GM21528 (cell line): Measurements from ENCODE around the gene SLIT2.

ENCODE experiments used
- ATAC-seq: cut with Tn5 transposase; IDR thresholded peaks from one replicate; pipeline ENCODE4 v1.9.1; 2021; ENCODE audit warnings: mild to moderate bottlenecking, moderate library complexity; ENCODE audit not compliant: unreplicated experiment, low FRiP score

Gene SLIT2

GRCh38 chr4:20251796-20252655, at the start of gene SLIT2:
SLIT2 (plus strand) TSS chr4:20251905; CDS start chr4:20253816, 1,911 bp downstream.
- ATAC-seq: peak; percentile 77

DNA sequence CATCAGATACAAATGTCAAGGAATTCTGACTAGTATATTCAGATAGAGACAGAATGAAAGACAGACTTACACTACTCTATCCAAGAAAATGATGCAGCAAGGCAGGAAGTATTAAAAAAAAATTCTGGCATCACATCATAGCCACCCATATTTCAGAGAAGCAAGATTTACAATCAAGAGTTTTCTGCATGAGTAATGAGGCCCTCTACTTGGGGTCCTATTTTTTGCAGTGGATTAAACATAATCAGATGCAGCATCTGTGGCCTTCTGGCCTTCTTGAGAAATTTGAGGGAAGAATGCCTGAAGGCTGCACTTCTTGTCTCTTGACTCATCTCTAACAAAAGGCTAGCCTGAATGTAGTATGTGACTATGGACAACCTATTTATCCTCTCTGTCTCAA, 48.2 kb upstream of the SLIT2 start:
- ATAC-seq: no peak

DNA sequence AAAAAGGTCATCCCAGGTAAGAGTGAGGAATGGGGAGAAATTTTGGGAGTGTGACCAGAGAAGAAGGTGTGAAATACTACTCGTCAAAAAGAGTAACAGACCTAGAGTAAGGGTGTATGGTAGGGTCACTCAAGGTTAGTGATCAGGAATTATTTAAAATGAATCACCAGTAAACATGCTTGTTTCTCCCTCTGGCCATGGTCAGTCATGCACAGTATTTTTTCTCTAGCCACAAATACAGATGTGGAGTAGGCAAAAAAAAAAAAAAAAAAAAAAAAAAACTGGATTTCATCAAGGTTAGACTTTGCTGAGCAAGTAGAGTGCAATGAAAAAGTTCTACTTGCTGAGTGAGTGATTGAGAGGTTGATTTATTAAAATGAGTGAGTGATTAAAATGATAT, 34.2 kb upstream of the SLIT2 start:
- no peak for ATAC-seq

DNA sequence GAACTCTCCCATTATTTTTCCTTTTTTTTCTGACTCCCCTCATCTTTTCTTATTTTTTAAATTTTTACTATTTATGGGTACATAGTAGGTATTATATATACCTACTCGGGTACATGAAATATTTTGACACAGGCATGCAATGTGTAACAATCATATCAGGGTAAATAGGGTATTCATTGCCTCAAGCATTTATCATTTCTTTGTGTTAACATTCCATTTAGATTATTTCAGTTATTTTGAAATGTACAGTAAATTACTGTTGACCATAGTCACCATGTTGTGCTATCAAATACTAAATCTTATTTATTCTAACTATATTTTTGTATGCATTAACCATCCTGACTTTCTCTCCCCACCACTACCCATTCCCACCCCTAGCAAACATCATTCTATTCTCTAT, 33.8 kb upstream of the SLIT2 start:
- ATAC-seq: no peak

- ATAC-seq: no peak
Measured at GRCh38 chr4:20219521-20219920, 32.2 kb upstream of the SLIT2 start.

- no peak for ATAC-seq
Measured at GRCh38 chr4:20237894-20238537, 13.7 kb upstream of the SLIT2 start.

GRCh38 chr4:20248155-20248558, 3.5 kb upstream of the SLIT2 start:
- no peak for ATAC-seq

DNA sequence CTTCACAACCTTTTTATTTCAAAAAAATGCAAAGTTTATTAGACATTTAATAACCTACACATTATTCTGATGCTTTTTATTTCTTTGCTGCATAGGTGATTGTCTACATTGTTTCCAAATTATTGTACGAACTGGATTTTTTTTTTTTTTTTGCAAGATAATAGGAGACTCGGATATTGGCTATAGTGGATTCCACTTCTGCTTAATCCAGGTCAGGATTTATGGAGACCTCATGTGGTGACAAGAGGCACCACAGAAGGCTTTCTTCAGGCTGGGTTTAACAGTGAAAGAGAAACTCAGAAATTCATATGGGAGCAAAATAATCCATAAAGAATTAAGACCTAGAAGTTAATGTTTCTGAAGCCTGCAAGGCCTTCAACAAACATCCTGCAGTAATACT, 2.4 kb upstream of the SLIT2 start:
- ATAC-seq: no peak

GRCh38 chr4:20251031-20251795, 492 bp upstream of the SLIT2 start:
- no peak for ATAC-seq

- ATAC-seq: no peak
Measured at GRCh38 chr4:20252656-20253282, 1.1 kb downstream of the SLIT2 start.

DNA sequence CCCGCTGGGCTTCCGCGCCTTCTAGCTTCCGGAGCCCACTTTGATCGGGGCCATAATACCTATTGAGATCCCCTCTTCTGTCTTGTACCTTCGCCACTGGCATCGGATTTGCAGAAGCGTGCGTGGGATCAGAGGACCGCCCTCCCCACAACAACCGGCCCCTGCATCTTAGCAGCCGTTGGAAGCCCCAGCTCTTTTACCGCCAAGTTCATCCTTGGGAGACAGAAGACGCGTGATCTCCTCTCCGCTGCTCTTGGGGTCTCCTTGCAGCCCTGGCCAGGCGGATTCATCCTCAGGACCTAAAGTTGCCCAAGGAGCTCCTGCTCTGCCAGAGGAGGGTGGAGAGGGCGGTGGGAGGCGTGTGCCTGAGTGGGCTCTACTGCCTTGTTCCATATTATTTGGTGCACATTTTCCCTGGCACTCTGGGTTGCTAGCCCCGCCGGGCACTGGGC, 1.6 kb downstream of the SLIT2 start:
- no peak for ATAC-seq

GRCh38 chr4:20253735-20254409, 2.2 kb downstream of the SLIT2 start:
- ATAC-seq: no peak

DNA sequence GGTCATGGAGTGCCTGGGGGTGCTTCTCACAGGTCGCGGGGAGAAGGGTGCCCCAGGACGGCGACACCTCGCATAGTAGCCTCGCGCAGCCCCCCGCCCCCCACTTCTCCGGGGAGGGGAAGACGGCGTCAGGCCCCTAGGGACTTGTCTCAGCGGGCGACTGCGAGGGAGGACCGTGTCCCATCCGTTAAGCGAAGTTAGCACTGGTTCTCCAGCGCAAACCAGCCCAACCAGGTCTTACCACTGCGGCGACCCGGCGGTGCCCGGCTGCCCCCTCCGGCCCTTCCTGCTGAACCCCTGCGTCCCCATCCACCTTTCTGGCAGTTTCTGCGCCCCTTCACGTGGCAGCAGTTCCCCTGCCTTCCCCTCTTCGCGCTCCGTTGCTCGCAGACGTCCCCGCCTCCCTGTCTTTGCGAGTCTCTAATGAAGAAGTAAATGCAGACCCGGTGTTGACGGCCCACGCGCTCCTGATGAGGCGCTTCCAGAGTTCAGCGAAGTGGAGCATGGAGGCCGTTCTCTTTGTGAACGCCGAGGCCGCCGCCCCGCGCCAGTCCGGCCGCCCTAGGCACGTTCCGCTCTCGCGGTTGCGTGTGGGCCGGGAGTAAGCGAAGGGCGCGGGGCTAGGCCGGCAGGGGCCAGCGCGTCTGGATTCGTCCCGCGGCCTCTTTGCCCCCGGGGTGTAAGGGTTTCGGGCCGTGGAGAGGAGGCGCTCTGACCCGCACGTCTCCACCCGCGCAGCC, 3.0 kb downstream of the SLIT2 start:
- no peak for ATAC-seq

DNA sequence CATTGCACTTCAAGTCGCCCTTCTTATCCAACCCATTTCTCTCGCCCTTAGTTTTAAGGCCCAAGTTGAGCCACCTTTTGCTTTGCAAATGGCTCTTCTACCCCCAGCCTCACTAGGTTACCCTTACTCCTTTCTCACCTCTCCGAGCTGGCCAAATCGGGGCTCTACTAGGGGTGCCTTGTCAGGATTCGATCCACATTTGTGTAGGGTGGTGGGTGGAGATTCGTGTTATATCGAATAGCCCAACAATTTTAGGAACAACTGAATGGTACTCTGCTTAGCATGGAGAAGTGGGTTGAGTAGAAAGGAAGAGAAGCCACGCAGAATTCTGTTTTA, 3.5 kb downstream of the SLIT2 start:
- ATAC-seq: no peak

DNA sequence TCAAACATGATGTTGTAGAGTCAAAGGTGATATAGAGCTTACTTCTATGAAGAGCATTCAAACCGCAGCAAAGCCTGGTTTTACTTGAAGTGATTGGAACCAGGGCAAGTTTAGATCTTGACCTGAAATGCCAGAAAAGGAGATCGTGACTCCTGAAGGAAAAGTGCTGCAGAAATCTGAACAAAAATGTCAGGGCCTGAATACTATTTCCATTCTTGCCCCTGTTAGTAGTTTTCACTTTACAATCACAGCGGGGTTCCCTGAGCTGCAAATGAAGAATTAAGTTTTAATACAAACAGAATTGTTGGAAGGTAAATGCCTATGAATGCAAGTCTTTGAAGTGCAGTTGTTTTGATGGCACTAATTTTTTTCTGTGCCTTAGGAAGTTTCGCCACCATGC, 4.1 kb downstream of the SLIT2 start:
- ATAC-seq: no peak

DNA sequence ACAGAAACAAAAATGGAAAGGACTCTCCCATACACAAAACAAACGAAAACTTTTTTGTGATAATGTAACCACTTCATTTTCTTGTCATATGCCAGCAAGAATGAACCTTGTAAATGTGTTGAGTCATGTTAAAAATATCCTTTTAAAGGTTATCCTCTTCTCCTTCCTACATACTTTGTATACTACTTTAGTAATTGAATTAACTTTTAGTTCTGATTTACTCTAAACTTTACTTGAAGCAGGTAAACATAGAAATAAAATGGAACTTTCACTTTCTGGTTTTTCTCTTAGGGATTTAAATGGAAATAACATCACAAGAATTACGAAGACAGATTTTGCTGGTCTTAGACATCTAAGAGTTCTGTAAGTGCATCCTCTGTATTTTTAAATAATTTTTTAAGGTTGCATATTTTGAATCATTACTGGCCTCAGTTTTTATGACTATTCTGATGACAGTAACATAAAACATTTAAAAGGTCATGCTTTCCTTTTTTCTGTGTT, 4.7 kb downstream of the SLIT2 start:
- ATAC-seq: no peak

DNA sequence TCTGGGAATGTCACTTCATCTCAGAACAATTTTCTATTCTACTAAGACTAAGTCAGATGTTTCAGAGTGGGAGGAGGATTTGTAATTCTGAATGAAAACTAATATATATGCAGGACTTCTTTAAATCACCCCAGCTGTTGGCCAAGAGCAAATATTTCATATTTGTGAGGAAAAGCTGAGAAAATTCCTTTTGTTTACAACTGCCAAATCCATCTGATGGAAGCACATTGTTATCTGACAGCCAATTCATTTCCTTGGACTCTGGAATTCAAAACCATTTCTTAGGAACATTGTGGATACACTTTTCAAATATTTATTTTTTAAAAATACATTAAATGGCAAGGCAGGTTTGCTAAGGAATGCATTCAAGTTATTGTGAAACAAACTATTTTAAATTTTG, 8.0 kb downstream of the SLIT2 start:
- ATAC-seq: no peak

GRCh38 chr4:20260821-20261220, 9.1 kb downstream of the SLIT2 start:
- ATAC-seq: no peak

GRCh38 chr4:20262221-20262620, 10.5 kb downstream of the SLIT2 start:
- no peak for ATAC-seq
